LNCAP (cell line): ENCODE measurements around the gene ENDOV.

Source experiments
- CTCF ChIP-seq: fragments of 450-650 bp; IDR thresholded peaks from 2 replicates; pipeline ENCODE4 v1.5.1; 2017; ENCODE audit warnings: mild to moderate bottlenecking

Gene ENDOV

DNA sequence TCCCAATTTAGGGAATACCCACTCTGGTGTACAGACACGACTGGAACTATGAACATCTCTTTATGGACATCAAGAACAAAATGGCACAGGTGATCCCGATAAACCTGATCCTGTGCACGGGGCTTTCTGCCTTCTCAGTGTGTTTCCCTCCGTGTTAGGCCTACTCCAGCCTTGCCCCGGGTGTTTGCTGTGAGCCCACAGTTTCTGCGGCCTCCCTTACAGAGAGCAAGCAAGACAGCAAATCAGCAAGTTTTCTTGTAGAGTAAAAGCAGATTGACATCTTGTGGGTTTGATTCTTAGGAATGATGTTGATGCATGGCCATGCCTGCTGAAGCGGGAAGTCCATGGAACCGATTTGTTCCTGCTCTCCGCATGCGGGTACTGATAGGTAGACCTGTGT is 26.4 kb upstream of the ENDOV start:
- TF ChIP-seq CTCF = no peak

DNA sequence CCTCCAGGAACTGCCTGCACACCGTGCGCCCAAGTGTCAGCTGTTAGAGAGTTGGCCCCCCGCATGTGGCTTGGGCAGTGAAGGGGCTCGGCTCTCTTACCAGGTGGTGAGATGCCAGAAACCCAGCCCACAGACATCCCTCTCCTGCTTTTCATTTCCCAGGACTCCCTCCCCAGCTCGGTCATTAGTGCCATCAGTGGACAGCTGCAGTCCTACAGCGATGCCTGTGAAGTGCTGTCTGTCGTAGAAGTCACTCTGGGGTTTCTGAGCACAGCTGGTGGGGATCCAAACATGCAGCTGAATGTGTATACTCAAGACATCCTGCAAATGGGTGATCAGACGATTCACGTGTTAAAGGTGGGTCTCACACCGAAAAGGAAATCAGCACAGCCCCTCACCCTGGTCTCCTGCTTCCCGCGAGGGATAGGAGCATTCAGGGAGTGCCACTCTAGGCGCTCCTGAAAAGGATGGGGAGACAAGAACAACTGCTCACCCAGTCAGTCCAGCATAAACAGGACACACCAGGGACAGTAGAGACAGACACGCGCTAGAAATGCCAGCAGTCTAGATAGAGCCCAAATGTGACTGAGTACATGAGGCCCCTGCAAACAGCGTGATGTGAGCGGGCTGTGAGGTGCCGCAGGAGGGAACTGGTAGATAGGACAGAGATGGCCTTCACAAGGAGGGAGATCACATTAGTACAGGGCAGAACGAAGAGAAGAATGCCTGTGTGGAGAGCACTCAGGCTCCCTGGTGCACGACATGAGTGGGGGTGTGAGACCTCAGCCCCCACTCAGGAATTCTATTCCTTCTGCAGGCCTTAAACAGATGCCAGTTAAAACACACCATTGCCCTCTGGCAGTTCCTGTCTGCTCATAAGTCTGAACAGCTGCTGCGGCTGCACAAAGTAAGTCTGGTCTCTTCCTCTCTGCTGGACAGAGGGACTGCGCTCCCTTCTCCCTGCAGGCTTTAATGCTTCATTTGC is 25.7 kb upstream of the ENDOV start:
- TF ChIP-seq CTCF = no peak

DNA sequence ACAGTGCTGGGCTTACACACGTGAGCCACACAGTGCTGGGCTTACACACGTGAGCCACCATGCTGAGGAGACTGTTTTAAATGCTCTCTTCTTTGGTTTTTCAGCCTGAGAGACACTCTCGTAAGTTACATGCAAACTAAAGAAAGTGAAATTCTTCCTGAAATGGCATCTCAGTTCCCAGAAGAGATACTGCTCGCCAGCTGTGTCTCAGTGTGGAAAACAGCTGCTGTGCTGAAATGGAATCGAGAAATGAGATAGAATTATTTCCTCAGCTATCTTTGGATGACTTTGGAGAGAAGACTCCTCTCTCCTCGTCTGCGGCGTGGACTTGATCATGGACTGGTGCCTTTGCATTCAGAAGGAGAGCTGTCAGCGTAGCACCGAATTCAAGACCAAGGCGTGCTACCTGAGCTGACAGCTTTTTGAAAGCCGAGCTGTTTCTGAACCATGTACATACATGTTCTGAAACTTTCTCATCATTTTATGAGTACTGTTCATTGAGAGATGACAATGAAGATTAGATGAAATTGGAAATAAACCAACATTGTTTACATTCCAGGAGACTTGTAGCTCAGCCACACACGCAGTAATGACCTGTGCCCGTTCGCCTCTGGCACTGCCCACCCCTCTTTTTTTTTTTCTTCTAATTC is 21.6 kb upstream of the ENDOV start:
- no peak for TF ChIP-seq CTCF

GRCh38 chr17:80393961-80394360 is 21.0 kb upstream of the ENDOV start:
- TF ChIP-seq CTCF = no peak

DNA sequence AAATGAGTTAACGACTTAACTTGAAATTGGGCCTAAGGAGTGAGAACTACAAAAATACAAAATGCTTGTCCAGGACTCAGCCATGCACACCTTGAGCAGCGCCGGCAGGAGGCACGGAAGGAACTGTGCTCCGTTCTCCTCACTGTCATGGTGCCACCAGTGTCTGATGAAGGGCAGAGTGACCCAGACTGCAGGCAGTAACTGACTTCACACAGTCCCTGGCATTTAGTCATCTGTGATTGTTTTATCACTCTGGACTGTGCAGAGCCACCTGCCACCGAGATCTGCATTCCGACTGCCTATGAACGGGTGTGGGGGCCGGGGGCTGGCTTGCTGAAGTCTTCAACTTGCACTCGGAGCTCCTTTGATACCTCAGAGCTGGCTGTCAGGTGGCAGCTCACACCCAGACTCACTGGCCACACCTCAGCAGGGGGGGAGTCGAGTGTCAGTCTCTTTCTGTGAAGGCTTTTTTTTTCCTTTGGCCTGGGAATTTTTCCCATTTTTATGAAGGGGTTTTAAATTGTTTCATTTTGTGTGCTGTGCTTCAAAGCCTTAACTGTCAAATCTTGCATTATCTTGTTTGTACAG is 20.2 kb upstream of the ENDOV start:
- no peak for TF ChIP-seq CTCF

DNA sequence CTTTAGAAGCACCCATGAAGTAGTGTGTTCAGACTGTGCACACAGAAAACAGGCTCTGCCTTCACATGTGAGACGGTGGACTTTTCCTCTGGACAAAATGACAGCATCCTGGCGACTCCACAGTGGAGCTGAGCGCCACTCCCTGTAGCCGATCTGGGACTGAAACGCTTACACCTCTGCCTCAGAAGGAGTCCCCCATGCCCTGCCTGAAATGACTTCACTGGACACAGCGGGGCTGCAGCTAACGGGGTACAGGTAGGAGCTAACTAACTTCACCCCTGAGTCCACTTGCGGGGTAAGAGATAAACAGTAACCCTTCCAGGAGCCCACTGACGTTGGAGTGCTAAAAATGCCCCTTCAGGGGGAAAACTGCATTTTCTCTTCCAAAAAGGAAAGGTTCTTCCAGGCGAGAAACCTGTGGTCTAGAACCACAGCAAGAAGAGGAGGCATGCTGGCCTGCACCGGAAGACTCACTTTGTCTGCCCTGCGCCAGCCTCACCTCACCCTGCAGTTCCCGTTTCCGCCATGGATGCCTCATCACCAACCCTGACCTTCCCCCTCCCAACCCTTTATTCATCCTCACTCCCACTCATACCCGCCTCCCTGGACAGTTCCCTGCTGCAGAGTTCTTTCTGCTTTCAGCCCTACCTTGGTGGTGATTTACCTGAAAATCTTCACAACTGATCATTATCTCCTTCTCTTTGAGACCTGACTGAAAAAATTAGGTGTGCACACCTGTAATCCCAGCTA is 19.4 kb upstream of the ENDOV start:
- no peak for TF ChIP-seq CTCF
